Measurements from ENCODE around the gene ADAM22. TPM values are rescaled to one million over a fixed set of nuclear protein-coding genes. Genes with fewer than 3 reads are reported as not detected.

The ADAM22 gene
- total and polyA plus RNA-seq, 9 donors = 1.0 to 18.0 (median 5.5) TPM

GRCh38 chr7:88046839-88047573 is 113.0 kb downstream of the ADAM22 start:
- no peak overlapping the region for H3K27ac ChIP-seq
- DNase-seq = no peak
- 82 to 88% (median 82%) methylated on average over 1 of the region's 1 CpG for WGBS, 3 donors

GRCh38 chr7:88057655-88058054 is 123.6 kb downstream of the ADAM22 start:
- Histone ChIP-seq H3K9me3 (no peaks in the 10 kb centered on the region), H3K36me3 (no peaks in the 10 kb centered on the region), H3K27ac (no peak overlapping the region), H3K4me1 (ENCODE audit: insufficient read depth) (no peaks in the 10 kb centered on the region), H3K27me3 (no peaks in the 10 kb centered on the region), H3K4me3 (no peak overlapping the region)
- TF ChIP-seq POLR2A (IDR thresholded peaks at IDR 0.05) (no peak), EP300 (IDR thresholded peaks at IDR 0.05) (no peak)
- TF ChIP-seq, protein P1, sequence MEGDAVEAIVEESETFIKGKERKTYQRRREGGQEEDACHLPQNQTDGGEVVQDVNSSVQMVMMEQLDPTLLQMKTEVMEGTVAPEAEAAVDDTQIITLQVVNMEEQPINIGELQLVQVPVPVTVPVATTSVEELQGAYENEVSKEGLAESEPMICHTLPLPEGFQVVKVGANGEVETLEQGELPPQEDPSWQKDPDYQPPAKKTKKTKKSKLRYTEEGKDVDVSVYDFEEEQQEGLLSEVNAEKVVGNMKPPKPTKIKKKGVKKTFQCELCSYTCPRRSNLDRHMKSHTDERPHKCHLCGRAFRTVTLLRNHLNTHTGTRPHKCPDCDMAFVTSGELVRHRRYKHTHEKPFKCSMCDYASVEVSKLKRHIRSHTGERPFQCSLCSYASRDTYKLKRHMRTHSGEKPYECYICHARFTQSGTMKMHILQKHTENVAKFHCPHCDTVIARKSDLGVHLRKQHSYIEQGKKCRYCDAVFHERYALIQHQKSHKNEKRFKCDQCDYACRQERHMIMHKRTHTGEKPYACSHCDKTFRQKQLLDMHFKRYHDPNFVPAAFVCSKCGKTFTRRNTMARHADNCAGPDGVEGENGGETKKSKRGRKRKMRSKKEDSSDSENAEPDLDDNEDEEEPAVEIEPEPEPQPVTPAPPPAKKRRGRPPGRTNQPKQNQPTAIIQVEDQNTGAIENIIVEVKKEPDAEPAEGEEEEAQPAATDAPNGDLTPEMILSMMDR (IDR thresholded peaks at IDR 0.05) = no peak
- WGBS, 3 donors = 31 to 44% (median 31%) methylated on average over 1 of the region's 1 CpG
- intact Hi-C loops (cut with DNase I) = no loop called here
- DNase-seq = no peak

More at GRCh38 chr7:88046839-88047573, 113.0 kb downstream of the ADAM22 start:
- H3K27me3 ChIP-seq = no peaks in the 10 kb centered on the region
- H3K36me3 ChIP-seq = no peaks in the 10 kb centered on the region
- no peak for TF ChIP-seq EP300 (IDR thresholded peaks at IDR 0.05)
- TF ChIP-seq, protein P1 (IDR thresholded peaks at IDR 0.05) = no peak
- TF ChIP-seq POLR2A (IDR thresholded peaks at IDR 0.05) = no peak
- no peak overlapping the region for H3K4me3 ChIP-seq
- H3K4me1 ChIP-seq (ENCODE audit: insufficient read depth) = no peaks in the 10 kb centered on the region
- intact Hi-C loops (cut with DNase I) = no loop called here
- no peaks in the 10 kb centered on the region for H3K9me3 ChIP-seq

DNA sequence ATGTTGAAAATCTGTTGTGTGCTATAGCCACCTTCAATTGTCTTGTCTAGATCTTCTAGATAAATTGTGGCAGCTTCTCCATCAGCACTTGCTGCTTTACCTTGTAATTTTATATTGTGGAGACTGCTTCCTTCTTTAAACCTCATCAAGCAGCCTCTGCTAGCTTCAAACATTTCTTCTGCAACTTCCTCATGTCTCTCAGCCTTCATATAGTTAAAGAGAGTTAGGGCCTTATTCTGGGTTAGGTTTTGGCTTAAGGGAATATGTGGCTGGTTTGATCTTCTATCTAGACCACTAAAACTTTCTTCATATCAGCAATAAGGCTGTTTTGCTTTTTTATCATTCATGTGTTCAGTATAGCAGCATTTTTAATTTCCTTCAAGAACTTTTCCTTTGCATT is 128.2 kb downstream of the ADAM22 start:
- no peaks in the 10 kb centered on the region for H3K36me3 ChIP-seq
- intact Hi-C loops (cut with DNase I) = no loop called here
- TF ChIP-seq EP300 (IDR thresholded peaks at IDR 0.05) (no peak), POLR2A (IDR thresholded peaks at IDR 0.05) (no peak)
- TF ChIP-seq, protein P1 (IDR thresholded peaks at IDR 0.05) = no peak

DNA sequence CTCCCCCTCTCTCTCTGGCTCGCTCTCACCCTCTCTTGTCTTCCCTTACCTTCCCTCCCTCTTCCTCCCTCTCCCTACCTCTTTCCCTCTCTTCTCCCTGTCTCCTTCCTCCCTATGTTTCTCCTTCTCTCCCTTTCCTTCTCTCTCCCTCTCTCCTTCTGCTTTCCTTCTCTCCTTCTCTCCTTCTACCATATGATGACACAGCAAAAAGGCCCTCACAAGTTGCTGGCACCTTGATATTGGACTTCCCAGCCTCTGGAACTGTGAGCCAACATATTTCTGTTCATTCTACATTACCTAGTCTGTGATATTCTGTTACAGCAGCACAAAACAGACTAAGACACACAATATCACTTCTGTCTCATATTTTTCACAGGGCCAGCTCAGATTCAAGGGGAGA is 135.0 kb downstream of the ADAM22 start:
- intact Hi-C loops (cut with DNase I) = no loop called here
- H3K27ac ChIP-seq = no peak overlapping the region
- no peaks in the 10 kb centered on the region for H3K4me1 ChIP-seq (ENCODE audit: insufficient read depth)
- no peak for DNase-seq
- WGBS, 3 donors = 96 to 100% (median 97%) methylated on average over 1 of the region's 1 CpG
- H3K36me3 ChIP-seq = no peaks in the 10 kb centered on the region
- TF ChIP-seq POLR2A (IDR thresholded peaks at IDR 0.05) = no peak
- no peak for TF ChIP-seq EP300 (IDR thresholded peaks at IDR 0.05)
- H3K4me3 ChIP-seq = no peak overlapping the region
- H3K27me3 ChIP-seq = no peaks in the 10 kb centered on the region
- H3K9me3 ChIP-seq = no peaks in the 10 kb centered on the region

More for the DNA sequence above, 128.2 kb downstream of the ADAM22 start:
- DNase-seq = no peak
- no peaks in the 10 kb centered on the region for H3K9me3 ChIP-seq
- no peaks in the 10 kb centered on the region for H3K4me1 ChIP-seq (ENCODE audit: insufficient read depth)
- H3K27ac ChIP-seq = no peak overlapping the region
- no peaks in the 10 kb centered on the region for H3K27me3 ChIP-seq
- H3K4me3 ChIP-seq = no peak overlapping the region

DNA sequence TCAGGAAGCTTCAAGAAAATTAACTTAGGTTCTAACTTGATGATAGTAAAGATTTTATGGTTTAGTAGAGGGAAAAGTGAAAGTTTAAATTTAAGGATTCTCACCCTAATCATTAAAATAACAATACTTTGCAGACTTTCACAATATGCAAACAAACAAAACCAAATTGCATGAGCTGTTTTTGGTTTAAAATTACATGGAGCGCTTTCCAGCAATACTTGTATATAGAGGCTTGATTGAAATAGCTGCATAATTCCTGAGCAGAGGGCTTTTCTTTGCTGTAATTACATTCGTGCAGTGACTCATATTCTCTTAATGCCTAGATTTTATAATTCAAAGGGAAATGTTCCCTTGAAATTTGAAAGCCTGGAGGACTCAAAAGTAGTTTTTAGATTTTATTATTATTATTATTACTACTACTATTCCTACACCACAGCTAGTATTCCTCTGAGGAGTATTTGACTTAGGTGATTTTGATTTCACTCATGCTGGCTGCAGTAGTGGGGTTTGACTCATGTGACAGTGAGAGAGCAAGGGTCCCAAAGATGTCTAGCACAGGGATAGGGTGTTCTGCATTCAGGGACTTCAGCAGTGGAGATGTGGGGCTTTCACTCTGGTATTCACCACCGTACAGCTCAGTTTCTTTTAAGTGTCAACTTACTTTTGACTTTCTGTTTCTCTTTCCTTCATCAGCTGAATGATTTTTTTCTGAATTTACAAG is 138.1 kb downstream of the ADAM22 start:
- TF ChIP-seq POLR2A (IDR thresholded peaks at IDR 0.05) (no peak), EP300 (IDR thresholded peaks at IDR 0.05) (no peak)
- TF ChIP-seq, protein P1 (IDR thresholded peaks at IDR 0.05) = no peak
- H3K4me1 ChIP-seq (ENCODE audit: insufficient read depth) = no peaks in the 10 kb centered on the region
- H3K4me3 ChIP-seq = no peak overlapping the region
- no peaks in the 10 kb centered on the region for H3K9me3 ChIP-seq
- H3K27ac ChIP-seq = no peak overlapping the region
- 30 to 47% (median 38%) methylated on average over 3 of the region's 3 CpGs for WGBS, 3 donors
- intact Hi-C loops (cut with DNase I) = no loop called here
- H3K36me3 ChIP-seq = no peaks in the 10 kb centered on the region
- DNase-seq = no peak
- H3K27me3 ChIP-seq = no peaks in the 10 kb centered on the region

Measured in ovary (tissue), 9 donors.